K562 (cell line): ENCODE results near the gene TXNIP. TPM values are rescaled to one million over a fixed set of nuclear protein-coding genes. Genes with fewer than 3 reads are reported as not detected.

Experiments used
- ATAC-seq: fragments of 200-7000 bp; cut with Tn5 transposase; 3 replicates; pipeline ENCODE4 v1.9.1; 2020; ENCODE audit warnings: moderate library complexity
- BruUV-seq: library from RNA; stranded (reverse); fragments of 400-500 nt; replicated peaks from 2 replicates; lab custom pipeline; 2021; lab: Mats Ljungman, UMichigan
- CTCF ChIA-PET: fragments of 300-600 bp; formaldehyde crosslinking; extraction: SDS; loops from one replicate; lab custom pipeline; 2021; ENCODE audit warnings: low intra/inter-chr PET ratio; lab: Yijun Ruan, JAX
- POLR2A ChIA-PET: fragments of 300-600, 350-650 bp; sonication (Branson Sonifier 250); formaldehyde crosslinking; extraction: SDS; loops from one replicate; lab custom pipeline; 2021; ENCODE audit warnings: antibody characterized with exemption, inconsistent platforms; lab: Yijun Ruan, JAX
- DNase-seq, 4 experiments: peaks; one replicate each; pipeline versions ENCODE4 v3.0.0 to v3.0.0-alpha.2; 2011 to 2018; ENCODE audit warnings: low spot score in 3 of 4, mixed read lengths in 3 of 4; ENCODE audit errors: extremely low read depth in 1 of 4
- FAIRE-seq: peaks from 2 replicates; lab custom pipeline; 2011; peaks lifted over from hg19 to GRCh38; lab: Jason Lieb, UNC
- H2AFZ ChIP-seq: 2 replicates; pipeline ENCODE4 v1.6.0; 2011; ENCODE audit warnings: low read depth, low read length, control low read depth, inconsistent platforms
- H3K27ac ChIP-seq: fragments of 200-600 bp; 3 replicates; pipeline ENCODE4 v1.8.0; 2011; ENCODE audit warnings: low read depth, mild to moderate bottlenecking, control low read depth, inconsistent platforms, low read length, moderate library complexity, mixed read lengths; ENCODE audit errors: extremely low read depth
- H3K27me3 ChIP-seq, 2 experiments: fragments of 300-600 bp in 1 of 2; 2 replicates in 1 of 2; 3 replicates in 1 of 2; pipeline versions ENCODE4 v1.6.0 to v1.8.0; 2011; ENCODE audit warnings: inconsistent platforms in 2 of 2, low read length in 2 of 2, mild to moderate bottlenecking in 1 of 2, mixed read lengths in 1 of 2, moderate library complexity in 1 of 2; ENCODE audit not compliant: control insufficient read depth in 2 of 2, insufficient read depth in 2 of 2
- H3K36me3 ChIP-seq: fragments of 300-600 bp; 3 replicates; pipeline ENCODE4 v1.8.0; 2011; ENCODE audit warnings: mild to moderate bottlenecking, low read length, inconsistent platforms; ENCODE audit not compliant: control insufficient read depth, insufficient read depth
- H3K4me1 ChIP-seq, 2 experiments: fragments of 200-600 bp in 1 of 2; replicated peaks in 1 of 2; 2 replicates in 1 of 2; 3 replicates in 1 of 2; pipeline versions ENCODE4 v1.5.1 to v1.8.0; 2011; ENCODE audit warnings: inconsistent platforms in 2 of 2, low read length in 2 of 2, mild to moderate bottlenecking in 1 of 2, mixed read lengths in 1 of 2, moderate library complexity in 1 of 2; ENCODE audit not compliant: control insufficient read depth in 2 of 2, insufficient read depth in 2 of 2
- H3K4me2 ChIP-seq: 2 replicates; pipeline ENCODE4 v1.6.1; 2011; ENCODE audit warnings: low read length, control low read depth, inconsistent platforms, mixed read lengths; ENCODE audit not compliant: insufficient read depth
- H3K4me3 ChIP-seq: fragments of 200-600 bp; sonication (generic), shearing (Covaris generic); 2 replicates; pipeline ENCODE4 v1.5.1; 2016; ENCODE audit warnings: control low read depth, inconsistent platforms
- H3K79me2 ChIP-seq: fragments of 200-600 bp; 3 replicates; pipeline ENCODE4 v1.8.0; 2011; ENCODE audit warnings: low read length, inconsistent platforms; ENCODE audit not compliant: control insufficient read depth, insufficient read depth
- H3K9ac ChIP-seq, 2 experiments: 2 replicates each; pipeline versions ENCODE4 v1.6.0 to v1.6.1; 2011; ENCODE audit warnings: low read depth in 2 of 2, low read length in 2 of 2, control low read depth in 1 of 2, inconsistent platforms in 1 of 2, mild to moderate bottlenecking in 1 of 2, mixed read lengths in 1 of 2; ENCODE audit not compliant: insufficient read depth in 1 of 2
- H3K9me1 ChIP-seq: one replicate; pipeline ENCODE4 v1.6.0; 2011; ENCODE audit warnings: inconsistent platforms, mild to moderate bottlenecking, low read length, moderate library complexity; ENCODE audit not compliant: control insufficient read depth, insufficient read depth
- H3K9me3 ChIP-seq: replicated peaks from 2 replicates; pipeline ENCODE4 v1.5.1; 2011; ENCODE audit warnings: low read depth, low read length, inconsistent platforms; ENCODE audit not compliant: control insufficient read depth, insufficient read depth
- H4K20me1 ChIP-seq: replicated peaks from 2 replicates; pipeline ENCODE4 v1.6.1; 2011; ENCODE audit warnings: low read length, inconsistent platforms, mixed read lengths; ENCODE audit not compliant: control insufficient read depth, insufficient read depth
- BACH1 ChIP-seq: fragments of 200-800 bp; sonication (Bioruptor generic); IDR thresholded peaks from 2 replicates; pipeline ENCODE4 v1.6.1; 2016; ENCODE audit warnings: missing genetic modification characterization, missing compliant biosample characterization
- ELF1 ChIP-seq: fragments of 200-800 bp; sonication (Bioruptor generic); IDR thresholded peaks from 2 replicates; pipeline ENCODE4 v1.6.1; 2016; ENCODE audit warnings: missing genetic modification characterization, missing compliant biosample characterization
- GTF2E2 ChIP-seq: fragments of 200-800 bp; sonication (Bioruptor generic); IDR thresholded peaks from 2 replicates; pipeline ENCODE4 v1.6.1; 2016; ENCODE audit warnings: missing genetic modification characterization, missing compliant biosample characterization
- MBD1 ChIP-seq: fragments of 250-450 bp; sonication (Bioruptor Pico); IDR thresholded peaks from 2 replicates; pipeline ENCODE4 v1.8.0; 2022; ENCODE audit warnings: inconsistent platforms
- SMAD1 ChIP-seq: fragments of 150-350 bp; IDR thresholded peaks from 2 replicates; pipeline ENCODE4 v1.6.1; 2014; ENCODE audit warnings: low read length, low read depth; ENCODE audit not compliant: partially characterized antibody
- TBP ChIP-seq: optimal IDR thresholded peaks from 2 replicates; pipeline ENCODE3; 2011; ENCODE audit warnings: low read depth, low read length, improper control_type of control experiment
- ZKSCAN1 ChIP-seq: fragments of 150-350 bp; IDR thresholded peaks from 2 replicates; pipeline ENCODE4 v1.6.1; 2016; ENCODE audit warnings: low read depth, low read length
- ZNF184 ChIP-seq: sonication (generic); formaldehyde crosslinking; IDR thresholded peaks from 2 replicates; pipeline ENCODE4 v1.5.0; 2020; ENCODE audit warnings: missing genetic modification reagents
- whole genome bisulfite sequencing: fragments of 100-300 bp; shearing (Covaris generic); methylation state at CpG from one replicate; pipeline ENCODE4 v1.1.6; 2016; ENCODE audit warnings: low coverage, mixed read lengths; ENCODE audit not compliant: insufficient coverage; ENCODE audit errors: missing lambda C conversion rate; 5-methylcytosine and 5-hydroxymethylcytosine counted together
- in situ Hi-C: fragments of 300-500 bp; cut with MboI; formaldehyde crosslinking; loops from 4 replicates; pipeline ENCODE4 v1.15.0; 2018; ENCODE audit warnings: inconsistent platforms, mixed read lengths
- intact Hi-C: fragments of 100-400 bp; cut with micrococcal nuclease; formaldehyde crosslinking; loops from 2 replicates; pipeline ENCODE4 v1.14.2; 2022
- polyA plus RNA-seq, 8 experiments: library from polyadenylated mRNA; depleted of rRNA in 4 of 8; stranded (reverse) in 5 of 8; unstranded in 3 of 8; fragments of >200 nt; fragmentation: Nextera tagmentation in 2 of 8; fragmentation: Illumina TruSeq in 1 of 8; extraction: Ambion mirVana in 2 of 8; extraction: Trizol in 1 of 8; gene quantifications; 2 replicates each; pipeline versions ENCODE4 v1.2.1 to v1.2.3, GENCODE V29; 2011 to 2014; ENCODE audit warnings: inconsistent platforms in 1 of 8, missing spikeins in 1 of 8
- total RNA-seq, 7 experiments: library from RNA; depleted of rRNA in 6 of 7; stranded (reverse); fragments of >200 nt in 6 of 7; fragmentation: Illumina TruSeq in 2 of 7; extraction: Trizol in 2 of 7; gene quantifications; 2 replicates each; pipeline versions ENCODE4 v1.2.1 to v1.2.3, GENCODE V29; 2011 to 2021; ENCODE audit warnings: low replicate concordance in 1 of 7

The TXNIP gene
- total and polyA plus RNA-seq, 9 of the 15 experiments (the other 6 are each of a cell fraction or from before 2014, with no cell fraction given), result 120 to 499 (median 257) TPM

- Histone ChIP-seq H3K27me3 (no peaks in the 10 kb centered on the region), H2AFZ (peak overlapping the region; percentile 87), H3K79me2 (no peaks in the 10 kb centered on the region), H3K9ac (peak overlapping the region; percentile 74 to 85), H3K4me3 (peak overlapping the region; percentile 78), H3K27ac (peak overlapping the region; percentile 76), H3K36me3 (no peaks in the 10 kb centered on the region), H3K9me3 (no peaks in the 10 kb centered on the region), H3K9me1 (no peaks in the 10 kb centered on the region), H4K20me1 (no peaks in the 10 kb centered on the region), H3K4me1 (peaks cover 5 to 8% of the 10 kb centered on the region in 2 experiments; a peak in 3 of 5 replicates), H3K4me2 (peak overlapping the region; percentile 99)
- BruUV-seq, result no TSS peak
- no peak for ATAC-seq
- DNase-seq, result no peak
- intact Hi-C loops, result no loop called here
- ChIA-PET POLR2A (interaction anchor here (0.6 to 7.7 kb wide), 16 partner anchors 10 to 231 kb away, joined by 3 to 183 read pairs (median 5); partner anchors contain the start of genes ANKRD34A, LIX1L, PIAS3 and POLR3C), CTCF (interaction anchor here (0.6 kb wide), 1 partner anchor 14 kb away, joined by 3 read pairs; no protein-coding TSS in a partner anchor)
- peak; percentile 76 for FAIRE-seq
- 1% methylated on average over 10 of the region's 10 CpGs for WGBS
- in situ Hi-C loops, result loop anchor here (25.0 kb wide), 2 partner anchors 276 to 699 kb away; no protein-coding TSS in a partner anchor
- TF ChIP-seq ELF1 (peak; percentile 19; the same call in 1 of the 2 replicates), BACH1 (tag) (0 out of 2 replicates have a peak, but pooled peaks have one; percentile 34), SMAD1 (no peak), ZKSCAN1 (peak; percentile 40; the same call in 1 of the 2 replicates), MBD1 (CRISPR knock-in tag) (0 out of 2 replicates have a peak, but pooled peaks have one; percentile 33), GTF2E2 (tag) (peak; percentile 80; the same call in 1 of the 2 replicates), TBP (peak; percentile 75), ZNF184 (CRISPR knock-in tag) (no peak)
These were observed 40.0 kb upstream of the TXNIP start for GRCh38 chr1:146036241-146036964.
